Measurements from ENCODE around the gene FSD1L.
A peak's percentile ranks its signal among the peaks of the same experiment; 100 is the strongest.

GRCh38 chr9:105557804-105558610 lies 110.2 kb downstream of the FSD1L start, which contains the start of gene FKTN:
- TF ChIP-seq ZNF174 (tag by site-specific recombination; IDR thresholded peaks at IDR 0.05): no peak
- no peak for TF ChIP-seq CTCF (tag by site-specific recombination; IDR thresholded peaks at IDR 0.05)
- no peak for TF ChIP-seq ZNF311 (tag by site-specific recombination; IDR thresholded peaks at IDR 0.05; ENCODE audit: borderline replicate concordance)
- TF ChIP-seq ZNF37A (tag by site-specific recombination; IDR thresholded peaks at IDR 0.05): no peak
- no peak for TF ChIP-seq ZNF558 (tag by site-specific recombination; IDR thresholded peaks at IDR 0.05)
- TF ChIP-seq PATZ1 (tag by site-specific recombination; IDR thresholded peaks at IDR 0.05): no peak
- no peak for TF ChIP-seq HIC1 (tag by site-specific recombination; IDR thresholded peaks at IDR 0.05)
- no peak for TF ChIP-seq ZNF138 (tag by site-specific recombination; IDR thresholded peaks at IDR 0.05; ENCODE audit: borderline replicate concordance)
- no peak for TF ChIP-seq ZNF645 (tag by site-specific recombination; IDR thresholded peaks at IDR 0.05)
- TF ChIP-seq ZSCAN23 (tag by site-specific recombination; IDR thresholded peaks at IDR 0.05): no peak
- peak; percentile 62; the same call in 1 of the 2 replicates for TF ChIP-seq ZNF10 (tag by site-specific recombination; IDR thresholded peaks at IDR 0.05)
- TF ChIP-seq ZNF248 (tag by site-specific recombination; IDR thresholded peaks at IDR 0.05): no peak
- TF ChIP-seq ZFP37 (tag by site-specific recombination; IDR thresholded peaks at IDR 0.05): no peak
- no peak for TF ChIP-seq YY1 (tag by site-specific recombination; IDR thresholded peaks at IDR 0.05)
